ENCODE data around the gene PHF2.

- TF ChIP-seq POLR2A (IDR thresholded peaks at IDR 0.05; ENCODE audit: low read length) (no peak), GATA1 (IDR thresholded peaks at IDR 0.05; ENCODE audit: low read depth, low read length) (no peak)
Measured at GRCh38 chr9:93636172-93636661, 59.8 kb downstream of the PHF2 start.
